ENCODE results near the gene RAB3GAP1. TPM values are rescaled to one million over a fixed set of nuclear protein-coding genes. Genes with fewer than 3 reads are reported as not detected.
"Not testable (repeated sequence)": the region's sequence is repeated elsewhere in the genome, so short reads cannot be mapped to it uniquely, and the experiment has no call there.

Gene RAB3GAP1
- total RNA-seq, 1 experiment from 2014 or later = 38.9 TPM

- no peak for DNase-seq (ENCODE audit: low spot score)
- intact Hi-C loops (cut with micrococcal nuclease; ENCODE audit: unreplicated experiment) = no loop called here
- ChIA-PET CTCF (no interaction called here), POLR2A (ENCODE audit: low non-redundant PET) (no interaction called here)
- H3K27me3 ChIP-seq (replicated peaks; ENCODE audit: insufficient read depth, low read depth, low read length, poor library complexity) = no peaks in the 10 kb centered on the region
- BruUV-seq (replicated peaks) = no TSS peak
- H3K4me3 ChIP-seq (ENCODE audit: low read depth, low read length, poor library complexity, severe bottlenecking) = no peak overlapping the region
- H3K36me3 ChIP-seq (ENCODE audit: insufficient read depth, low read length, poor library complexity, severe bottlenecking) = peaks cover 7% of the 10 kb centered on the region
- TF ChIP-seq EZH2 (IDR thresholded peaks at IDR 0.05; ENCODE audit: borderline replicate concordance, low read depth, low read length, poor library complexity, severe bottlenecking) (no peak), CTCF (conservative IDR thresholded peaks at IDR 0.05; ENCODE audit: low read depth, low read length) (no peak)
- H3K9me3 ChIP-seq (ENCODE audit: low read depth, low read length, poor library complexity, severe bottlenecking) = peaks cover 20% of the 10 kb centered on the region
- H3K27ac ChIP-seq (ENCODE audit: low read depth, low read length, poor library complexity, severe bottlenecking) = no peak overlapping the region
- H3K4me1 ChIP-seq (ENCODE audit: insufficient read depth, low read length, poor library complexity, severe bottlenecking) = no peaks in the 10 kb centered on the region
Measured at GRCh38 chr2:135076556-135076955, 24.5 kb downstream of the RAB3GAP1 start.

- no peak overlapping the region for H3K4me3 ChIP-seq (ENCODE audit: low read depth, low read length, poor library complexity, severe bottlenecking)
- ChIA-PET CTCF (no interaction called here), POLR2A (ENCODE audit: low non-redundant PET) (no interaction called here)
- H3K27ac ChIP-seq (ENCODE audit: low read depth, low read length, poor library complexity, severe bottlenecking) = no peak overlapping the region
- peaks cover 3% of the 10 kb centered on the region for H3K36me3 ChIP-seq (ENCODE audit: insufficient read depth, low read length, poor library complexity, severe bottlenecking)
- TF ChIP-seq EZH2 (IDR thresholded peaks at IDR 0.05; ENCODE audit: borderline replicate concordance, low read depth, low read length, poor library complexity, severe bottlenecking) (no peak), CTCF (conservative IDR thresholded peaks at IDR 0.05; ENCODE audit: low read depth, low read length) (no peak)
- H3K9me3 ChIP-seq (ENCODE audit: low read depth, low read length, poor library complexity, severe bottlenecking) = peaks cover 2% of the 10 kb centered on the region
- H3K27me3 ChIP-seq (replicated peaks; ENCODE audit: insufficient read depth, low read depth, low read length, poor library complexity) = no peaks in the 10 kb centered on the region
- intact Hi-C loops (cut with micrococcal nuclease; ENCODE audit: unreplicated experiment) = no loop called here
- BruUV-seq (replicated peaks) = no TSS peak
- no peaks in the 10 kb centered on the region for H3K4me1 ChIP-seq (ENCODE audit: insufficient read depth, low read length, poor library complexity, severe bottlenecking)
- DNase-seq (ENCODE audit: low spot score) = no peak
Measured at GRCh38 chr2:135078417-135078816, 26.3 kb downstream of the RAB3GAP1 start.

- intact Hi-C loops (cut with micrococcal nuclease; ENCODE audit: unreplicated experiment) = no loop called here
- Histone ChIP-seq H3K27ac (ENCODE audit: low read depth, low read length, poor library complexity, severe bottlenecking) (no peak overlapping the region), H3K36me3 (ENCODE audit: insufficient read depth, low read length, poor library complexity, severe bottlenecking) (peaks cover 3% of the 10 kb centered on the region), H3K9me3 (ENCODE audit: low read depth, low read length, poor library complexity, severe bottlenecking) (no peaks in the 10 kb centered on the region), H3K27me3 (replicated peaks; ENCODE audit: insufficient read depth, low read depth, low read length, poor library complexity) (no peaks in the 10 kb centered on the region), H3K4me3 (ENCODE audit: low read depth, low read length, poor library complexity, severe bottlenecking) (no peak overlapping the region), H3K4me1 (ENCODE audit: insufficient read depth, low read length, poor library complexity, severe bottlenecking) (no peaks in the 10 kb centered on the region)
- TF ChIP-seq EZH2 (IDR thresholded peaks at IDR 0.05; ENCODE audit: borderline replicate concordance, low read depth, low read length, poor library complexity, severe bottlenecking) (no peak), CTCF (conservative IDR thresholded peaks at IDR 0.05; ENCODE audit: low read depth, low read length) (no peak)
- CTCF ChIA-PET = no interaction called here
- POLR2A ChIA-PET (ENCODE audit: low non-redundant PET) = no interaction called here
- BruUV-seq (replicated peaks) = no TSS peak
- DNase-seq (ENCODE audit: low spot score) = no peak
Measured at GRCh38 chr2:135086222-135086621, 34.1 kb downstream of the RAB3GAP1 start.

GRCh38 chr2:135089597-135089996, 37.5 kb downstream of the RAB3GAP1 start:
- H3K36me3 ChIP-seq (ENCODE audit: insufficient read depth, low read length, poor library complexity, severe bottlenecking); intact Hi-C loops (cut with micrococcal nuclease; ENCODE audit: unreplicated experiment); DNase-seq (ENCODE audit: low spot score); H3K4me1 ChIP-seq (ENCODE audit: insufficient read depth, low read length, poor library complexity, severe bottlenecking); H3K27me3 ChIP-seq (replicated peaks; ENCODE audit: insufficient read depth, low read depth, low read length, poor library complexity); BruUV-seq (replicated peaks); H3K9me3 ChIP-seq (ENCODE audit: low read depth, low read length, poor library complexity, severe bottlenecking); H3K4me3 ChIP-seq (ENCODE audit: low read depth, low read length, poor library complexity, severe bottlenecking); H3K27ac ChIP-seq (ENCODE audit: low read depth, low read length, poor library complexity, severe bottlenecking); POLR2A ChIA-PET (ENCODE audit: low non-redundant PET); CTCF ChIA-PET: not testable (repeated sequence)
